HG03025 (cell line): Measurements from ENCODE around the gene NR2C2.

ENCODE experiments used
- ATAC-seq: cut with Tn5 transposase; IDR thresholded peaks from one replicate; pipeline ENCODE4 v1.9.1; 2021; ENCODE audit warnings: mild to moderate bottlenecking, moderate library complexity; ENCODE audit not compliant: unreplicated experiment, low FRiP score

The NR2C2 gene

GRCh38 chr3:15055019-15055557, 107.7 kb downstream of the NR2C2 start:
- peak; percentile 48 for ATAC-seq

GRCh38 chr3:15056676-15057404, 109.5 kb downstream of the NR2C2 start:
- ATAC-seq: no peak

- no peak for ATAC-seq
These were observed 112.6 kb downstream of the NR2C2 start for GRCh38 chr3:15060029-15060428.

- no peak for ATAC-seq
These were observed 115.9 kb downstream of the NR2C2 start for GRCh38 chr3:15063238-15063637.

GRCh38 chr3:15063656-15064286, 116.4 kb downstream of the NR2C2 start:
- no peak for ATAC-seq

- peak; percentile 28 for ATAC-seq
These were observed 117.0 kb downstream of the NR2C2 start for GRCh38 chr3:15064299-15064834.

GRCh38 chr3:15064835-15065549, 117.6 kb downstream of the NR2C2 start, which contains the start of gene MRPS25:
MRPS25 (minus strand) TSS chr3:15065315; CDS start chr3:15065194, 121 bp downstream.
- ATAC-seq: peak; percentile 83

GRCh38 chr3:15065550-15066007, 118.2 kb downstream of the NR2C2 start:
- ATAC-seq: no peak

GRCh38 chr3:15066467-15066866, 119.1 kb downstream of the NR2C2 start:
- no peak for ATAC-seq

- ATAC-seq: no peak
These were observed 122.1 kb downstream of the NR2C2 start for GRCh38 chr3:15069441-15069840.

- ATAC-seq: no peak
These were observed 124.3 kb downstream of the NR2C2 start for GRCh38 chr3:15071699-15072098.

GRCh38 chr3:15074500-15074899, 127.1 kb downstream of the NR2C2 start:
- no peak for ATAC-seq

GRCh38 chr3:15079091-15079490, 131.7 kb downstream of the NR2C2 start:
- no peak for ATAC-seq

GRCh38 chr3:15081960-15082664, 134.7 kb downstream of the NR2C2 start:
- ATAC-seq: no peak

- ATAC-seq: no peak
These were observed 135.9 kb downstream of the NR2C2 start for GRCh38 chr3:15083252-15083651.

GRCh38 chr3:15086263-15086662, 138.9 kb downstream of the NR2C2 start:
- ATAC-seq: no peak

- no peak for ATAC-seq
These were observed 139.3 kb downstream of the NR2C2 start for GRCh38 chr3:15086699-15087098.

- ATAC-seq: no peak
These were observed 141.8 kb downstream of the NR2C2 start for GRCh38 chr3:15089201-15089600.

GRCh38 chr3:15091575-15091974, 144.2 kb downstream of the NR2C2 start:
- no peak for ATAC-seq

GRCh38 chr3:15092686-15093085, 145.3 kb downstream of the NR2C2 start:
- no peak for ATAC-seq
